Naive thymus-derived CD4-positive, alpha-beta T cell (primary cell): ENCODE measurements around the gene AZU1. TPM values are rescaled to one million over a fixed set of nuclear protein-coding genes. Genes with fewer than 3 reads are reported as not detected.

Source experiments
- ATAC-seq: fragments of 150-1000 bp; cut with Tn5 transposase; 2 replicates; pipeline ENCODE4 v1.10.0; 2021; ENCODE audit warnings: mild to moderate bottlenecking, moderate library complexity
- CTCF ChIA-PET: fragments of 350-600 bp; sonication (Branson Sonifier 250); formaldehyde crosslinking; loops from one replicate; lab custom pipeline; 2021; ENCODE audit warnings: antibody characterized with exemption; lab: Charles Lee
- POLR2A ChIA-PET: fragments of 350-600 bp; sonication (Branson Sonifier 250); formaldehyde crosslinking; loops from one replicate; lab custom pipeline; 2021; ENCODE audit warnings: antibody characterized with exemption, inconsistent platforms; lab: Charles Lee
- DNase-seq, 9 donors: peaks; one replicate each; pipeline versions ENCODE4 v3.0.0 to v3.0.0-alpha.2; 2020 to 2022; ENCODE audit warnings: mixed read lengths in 1 of 9
- H3K27ac ChIP-seq: one replicate; pipeline ENCODE4 v1.7.0; 2013; ENCODE audit warnings: mild to moderate bottlenecking, low read depth, low read length, moderate library complexity
- H3K27me3 ChIP-seq, 2 donors: one replicate each; pipeline ENCODE4 v1.7.0; 2013; ENCODE audit warnings: low read length in 2 of 2, mild to moderate bottlenecking in 2 of 2, moderate library complexity in 2 of 2; ENCODE audit not compliant: control insufficient read depth in 2 of 2, insufficient read depth in 2 of 2
- H3K36me3 ChIP-seq, 3 experiments: 1 replicate in 2 of 3; 2 replicates in 1 of 3; pipeline ENCODE4 v1.7.0; 2013; ENCODE audit warnings: low read length in 3 of 3, mild to moderate bottlenecking in 3 of 3, moderate library complexity in 1 of 3; ENCODE audit not compliant: insufficient read depth in 3 of 3, control insufficient read depth in 2 of 3
- H3K4me1 ChIP-seq, 2 donors: one replicate each; pipeline ENCODE4 v1.7.0; 2013; ENCODE audit warnings: low read length in 2 of 2, mild to moderate bottlenecking in 2 of 2, moderate library complexity in 1 of 2; ENCODE audit not compliant: control insufficient read depth in 2 of 2, insufficient read depth in 2 of 2
- H3K4me3 ChIP-seq: 2 replicates; pipeline ENCODE4 v1.7.0; 2013; ENCODE audit warnings: mild to moderate bottlenecking, low read length
- H3K9me3 ChIP-seq, 3 experiments: 1 replicate in 2 of 3; 2 replicates in 1 of 3; pipeline ENCODE4 v1.7.0; 2013; ENCODE audit warnings: low read length in 3 of 3; ENCODE audit not compliant: control insufficient read depth in 2 of 3
- H3K27ac Mint-ChIP-seq, 9 donors: one replicate each; pipeline ENCODE4 v1.8.0; 2020 to 2022; ENCODE audit warnings: mixed read lengths in 9 of 9, mild to moderate bottlenecking in 8 of 9, moderate library complexity in 5 of 9, inconsistent platforms in 2 of 9
- H3K27me3 Mint-ChIP-seq, 5 donors: one replicate each; pipeline ENCODE4 v1.8.0; 2021 to 2022; ENCODE audit warnings: mixed read lengths in 5 of 5, mild to moderate bottlenecking in 1 of 5
- H3K36me3 Mint-ChIP-seq, 5 donors: one replicate each; pipeline ENCODE4 v1.8.0; 2020 to 2022; ENCODE audit warnings: mixed read lengths in 5 of 5, mild to moderate bottlenecking in 3 of 5, inconsistent platforms in 1 of 5
- H3K4me1 Mint-ChIP-seq, 7 donors: one replicate each; pipeline ENCODE4 v1.8.0; 2020 to 2022; ENCODE audit warnings: mixed read lengths in 7 of 7, mild to moderate bottlenecking in 3 of 7, inconsistent platforms in 1 of 7
- H3K4me3 Mint-ChIP-seq, 10 donors: one replicate each; pipeline ENCODE4 v1.8.0; 2020 to 2022; ENCODE audit warnings: mild to moderate bottlenecking in 10 of 10, mixed read lengths in 10 of 10, moderate library complexity in 6 of 10, inconsistent platforms in 2 of 10
- H3K9me3 Mint-ChIP-seq, 11 donors: one replicate each; pipeline ENCODE4 v1.8.0; 2020 to 2022; ENCODE audit warnings: mixed read lengths in 11 of 11, mild to moderate bottlenecking in 4 of 11, inconsistent platforms in 1 of 11, moderate library complexity in 1 of 11
- intact Hi-C, 2 donors: fragments of 100-400 bp; cut with micrococcal nuclease; formaldehyde crosslinking; loops; one replicate each; pipeline ENCODE4 v1.15.1; 2023
- polyA plus RNA-seq, 2 donors: library from polyadenylated mRNA; unstranded; fragments of 300-500 nt; fragmentation: Illumina TruSeq; gene quantifications; one replicate each; pipeline ENCODE4 v1.2.3, GENCODE V29; 2021
- total RNA-seq, 6 experiments: library from RNA in 5 of 6; stranded (reverse) in 5 of 6; gene quantifications; 1 replicate in 5 of 6; 2 replicates in 1 of 6; pipeline ENCODE4 v1.2.3 and lab custom pipeline; 2021 to 2026

Gene AZU1
- total and polyA plus RNA-seq, 7 experiments from 2014 or later: 0.64 to 4.1 TPM; not detected in 5

DNA sequence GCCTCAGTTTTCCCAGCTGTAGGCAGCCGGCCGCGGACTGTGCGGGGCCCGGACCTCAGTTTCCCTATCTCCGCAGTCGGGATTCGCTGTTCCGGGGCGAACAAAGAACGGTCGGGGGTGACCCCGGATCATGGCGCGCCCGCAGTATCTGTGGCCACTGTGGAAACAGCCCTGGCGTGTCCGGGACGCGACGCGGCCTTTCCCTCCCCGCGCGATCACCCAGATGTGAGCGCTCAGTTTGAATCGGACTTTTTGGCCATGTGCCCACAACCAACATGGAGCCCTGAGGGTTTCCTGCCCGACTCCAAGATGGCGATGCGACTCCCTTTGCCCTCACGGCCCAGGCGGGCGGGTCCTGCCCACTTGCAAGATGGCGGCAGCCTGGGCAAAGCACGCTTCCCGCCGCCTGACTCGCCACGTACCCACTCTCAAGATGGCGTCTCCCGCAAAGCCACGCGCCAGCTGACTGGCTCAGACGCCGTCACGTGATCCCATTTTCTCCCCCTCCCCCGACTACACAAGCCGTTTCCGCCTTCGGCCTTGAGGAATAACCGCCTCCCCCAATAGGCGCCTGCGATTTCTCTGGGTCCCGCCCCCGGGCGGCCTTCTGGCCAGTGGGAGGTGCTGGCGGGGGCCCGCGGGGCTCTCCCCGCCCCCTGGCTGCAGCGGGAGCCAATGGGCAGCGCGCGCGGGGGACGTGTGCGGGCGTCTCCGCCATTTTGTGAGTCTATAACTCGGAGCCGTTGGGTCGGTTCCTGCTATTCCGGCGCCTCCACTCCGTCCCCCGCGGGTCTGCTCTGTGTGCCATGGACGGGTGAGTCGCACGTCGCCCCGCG lies 30.7 kb upstream of the AZU1 start, which contains the start of gene PTBP1:
Gene PTBP1, plus strand, starts transcription at position 761 of the 836 bp plus-strand sequence. Its CDS starts 46 bp downstream, at position 807.
- Mint-ChIP-seq H3K4me3 (peak within 1 kb of the TSS; percentile 86 to 97 (median 94)), H3K27ac (peak within 1 kb of the TSS; percentile 85 to 97 (median 92)), H3K9me3 (peaks cover 0 to 4% (median 0%) of the 10 kb centered on the region in 11 donors), H3K4me1 (peaks cover 26 to 36% (median 32%) of the 10 kb centered on the region in 7 donors), H3K27me3 (peaks cover 0 to 2% (median 0%) of the 10 kb centered on the region in 5 donors), H3K36me3 (peaks cover 0 to 18% (median 0%) of the 10 kb centered on the region in 5 donors)
- ATAC-seq (peak; percentile 91), DNase-seq (peak; percentile 94 to 100 (median 100))
- Histone ChIP-seq H3K4me1 (peaks cover 29 to 31% of the 10 kb centered on the region in 2 donors), H3K36me3 (peaks cover 0 to 11% (median 0%) of the 10 kb centered on the region in 3 experiments), H3K27ac (peak within 1 kb of the TSS; percentile 78), H3K27me3 (no peaks in the 10 kb centered on the region), H3K9me3 (no peaks in the 10 kb centered on the region), H3K4me3 (peak within 1 kb of the TSS; percentile 78)
- ChIA-PET CTCF (no interaction called here), POLR2A (interaction anchor here (0.6 to 1.4 kb wide), 5 partner anchors 76 to 136 kb away, joined by 3 to 4 read pairs (median 3); no protein-coding TSS in a partner anchor)
- intact Hi-C loops: loop anchor here (1.0 to 10.0 kb wide), 20 partner anchors 26 to 855 kb away; partner anchors contain the start of genes BSG (in 2 of the 2), DAZAP1 (in 2 of the 2), POLRMT (in 2 of the 2) and RNF126 (in 2 of the 2)

DNA sequence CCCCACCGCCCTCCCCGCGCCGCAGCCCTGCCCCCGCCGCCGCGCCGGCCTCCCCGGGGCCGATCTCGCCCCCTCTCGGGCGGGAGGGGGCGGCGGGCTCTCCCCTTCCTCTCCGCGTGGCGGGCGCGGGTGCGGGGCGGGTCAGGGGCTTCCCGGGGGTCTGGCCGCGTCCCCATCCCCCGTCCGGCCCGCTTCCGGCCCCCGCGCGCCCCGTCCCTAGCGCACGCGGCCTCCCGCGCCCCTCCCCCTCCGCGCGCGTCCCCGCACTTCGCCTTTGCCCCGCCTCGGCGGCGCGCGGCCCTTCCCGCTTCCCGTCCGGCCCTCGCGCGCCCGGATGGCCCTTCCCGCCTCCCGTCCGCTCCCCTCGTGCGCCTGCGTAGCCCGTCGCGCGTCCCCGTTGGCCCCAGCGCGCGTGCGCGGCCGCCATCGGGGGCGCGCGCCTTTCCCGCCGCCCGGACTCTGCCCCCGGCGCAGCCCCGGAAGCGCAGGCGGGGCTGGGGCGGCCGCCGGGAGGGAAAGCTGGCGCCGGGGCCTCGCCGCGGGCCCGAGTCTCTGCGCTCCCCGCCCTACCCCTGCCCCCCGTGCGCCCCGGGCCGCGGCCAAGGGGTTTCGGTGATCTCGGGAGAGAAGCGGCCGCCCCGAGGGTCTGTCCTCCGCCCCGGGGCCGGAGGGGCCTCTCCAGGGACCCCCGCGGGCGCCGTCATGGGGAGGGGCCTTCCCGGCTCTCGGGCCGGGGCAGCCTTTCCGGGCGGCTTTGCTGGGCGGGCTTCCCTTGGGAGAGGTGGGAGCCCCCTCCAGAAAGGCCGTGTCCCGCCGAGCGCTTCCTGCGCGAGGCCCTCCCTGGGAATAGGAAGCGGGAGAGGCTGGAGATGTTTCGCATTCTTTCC lies 29.9 kb upstream of the AZU1 start:
- no peaks in the 10 kb centered on the region for H3K9me3 ChIP-seq
- H3K4me1 ChIP-seq: peaks cover 37 to 39% of the 10 kb centered on the region in 2 donors
- H3K27ac ChIP-seq: peak overlapping the region; percentile 78
- H3K4me1 Mint-ChIP-seq: peaks cover 33 to 44% (median 39%) of the 10 kb centered on the region in 7 donors
- no peaks in the 10 kb centered on the region for H3K27me3 ChIP-seq
- H3K27me3 Mint-ChIP-seq: peaks cover 0 to 2% (median 0%) of the 10 kb centered on the region in 5 donors
- intact Hi-C loops: loop anchor here (1.0 to 10.0 kb wide), 20 partner anchors 27 to 855 kb away; partner anchors contain the start of genes BSG (in 2 of the 2), DAZAP1 (in 2 of the 2), POLRMT (in 2 of the 2) and RNF126 (in 2 of the 2)
- peaks cover 0 to 18% (median 0%) of the 10 kb centered on the region in 3 experiments for H3K36me3 ChIP-seq
- ChIA-PET CTCF (no interaction called here), POLR2A (interaction anchor here (1.0 to 1.5 kb wide), 6 partner anchors 22 to 469 kb away, joined by 3 to 4 read pairs (median 3); no protein-coding TSS in a partner anchor)
- peak; percentile 46 for ATAC-seq
- peak overlapping the region; percentile 78 for H3K4me3 ChIP-seq
- peaks cover 0 to 18% (median 0%) of the 10 kb centered on the region in 5 donors for H3K36me3 Mint-ChIP-seq
- DNase-seq: peak; percentile 78 to 96 (median 89)
- H3K27ac Mint-ChIP-seq: peak overlapping the region; percentile 85 to 97 (median 92)
- H3K4me3 Mint-ChIP-seq: peak overlapping the region; percentile 86 to 96 (median 92)
- H3K9me3 Mint-ChIP-seq: peaks cover 0 to 4% (median 0%) of the 10 kb centered on the region in 11 donors

DNA sequence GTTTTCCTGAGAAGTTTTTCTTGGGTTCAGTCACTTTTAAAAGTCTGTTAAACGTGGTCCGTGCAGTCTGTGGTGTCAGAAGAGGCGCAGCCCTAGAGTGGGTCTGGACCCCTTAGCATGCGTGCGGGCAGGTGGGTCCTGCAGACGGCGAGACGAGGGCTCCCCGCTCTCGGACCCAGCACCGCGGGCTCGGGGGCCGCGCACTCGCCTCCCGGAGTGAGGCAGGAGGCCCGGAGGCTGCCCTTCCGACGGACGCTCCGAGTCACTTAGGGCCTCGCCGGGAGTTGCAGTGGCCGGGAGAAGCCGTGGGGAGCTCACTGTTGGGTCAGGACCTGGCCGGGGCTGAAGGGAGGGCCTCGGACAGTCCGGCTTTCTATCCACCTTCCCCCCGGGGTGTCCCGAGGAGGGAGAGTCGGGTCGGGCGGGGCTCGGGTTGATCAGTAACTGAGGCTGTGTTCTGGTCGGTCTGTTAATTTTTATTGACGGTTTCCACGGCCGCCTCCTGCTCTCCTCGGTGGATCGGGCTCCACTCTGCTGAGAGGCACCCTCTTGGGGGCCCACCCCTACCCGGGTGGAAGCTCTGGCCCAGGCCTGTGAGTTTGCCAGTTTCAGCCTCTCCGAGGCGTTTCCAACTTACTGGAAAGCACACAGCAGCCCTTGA lies 29.1 kb upstream of the AZU1 start:
- ChIA-PET CTCF (no interaction called here), POLR2A (interaction anchor here (1.0 to 1.5 kb wide), 4 partner anchors 21 to 468 kb away, joined by 3 read pairs; no protein-coding TSS in a partner anchor)
- Mint-ChIP-seq H3K4me1 (peaks cover 34 to 52% (median 40%) of the 10 kb centered on the region in 7 donors), H3K27ac (peak overlapping the region; percentile 86 to 97 (median 92)), H3K27me3 (peaks cover 0 to 2% (median 0%) of the 10 kb centered on the region in 5 donors), H3K36me3 (peaks cover 0 to 20% (median 0%) of the 10 kb centered on the region in 5 donors), H3K4me3 (peak overlapping the region; percentile 73 to 93 (median 91)), H3K9me3 (peaks cover 0 to 4% (median 0%) of the 10 kb centered on the region in 11 donors)
- H3K27me3 ChIP-seq: no peaks in the 10 kb centered on the region
- DNase-seq: peak in 3 of 9 donors; percentile 30 to 51 (median 45)
- H3K4me1 ChIP-seq: peaks cover 38 to 46% of the 10 kb centered on the region in 2 donors
- H3K36me3 ChIP-seq: peaks cover 0 to 26% (median 1%) of the 10 kb centered on the region in 3 experiments
- no peak for ATAC-seq
- H3K4me3 ChIP-seq: peak overlapping the region; percentile 78
- H3K27ac ChIP-seq: peak overlapping the region; percentile 78
- H3K9me3 ChIP-seq: no peaks in the 10 kb centered on the region
- intact Hi-C loops: loop anchor here (5.0 to 10.0 kb wide), 3 partner anchors 446 to 854 kb away; partner anchors contain the start of genes ATP5F1D (in 1 of the 2), CIRBP (in 1 of the 2), MIDN (in 1 of the 2) and TCF3 (in 1 of the 2)

DNA sequence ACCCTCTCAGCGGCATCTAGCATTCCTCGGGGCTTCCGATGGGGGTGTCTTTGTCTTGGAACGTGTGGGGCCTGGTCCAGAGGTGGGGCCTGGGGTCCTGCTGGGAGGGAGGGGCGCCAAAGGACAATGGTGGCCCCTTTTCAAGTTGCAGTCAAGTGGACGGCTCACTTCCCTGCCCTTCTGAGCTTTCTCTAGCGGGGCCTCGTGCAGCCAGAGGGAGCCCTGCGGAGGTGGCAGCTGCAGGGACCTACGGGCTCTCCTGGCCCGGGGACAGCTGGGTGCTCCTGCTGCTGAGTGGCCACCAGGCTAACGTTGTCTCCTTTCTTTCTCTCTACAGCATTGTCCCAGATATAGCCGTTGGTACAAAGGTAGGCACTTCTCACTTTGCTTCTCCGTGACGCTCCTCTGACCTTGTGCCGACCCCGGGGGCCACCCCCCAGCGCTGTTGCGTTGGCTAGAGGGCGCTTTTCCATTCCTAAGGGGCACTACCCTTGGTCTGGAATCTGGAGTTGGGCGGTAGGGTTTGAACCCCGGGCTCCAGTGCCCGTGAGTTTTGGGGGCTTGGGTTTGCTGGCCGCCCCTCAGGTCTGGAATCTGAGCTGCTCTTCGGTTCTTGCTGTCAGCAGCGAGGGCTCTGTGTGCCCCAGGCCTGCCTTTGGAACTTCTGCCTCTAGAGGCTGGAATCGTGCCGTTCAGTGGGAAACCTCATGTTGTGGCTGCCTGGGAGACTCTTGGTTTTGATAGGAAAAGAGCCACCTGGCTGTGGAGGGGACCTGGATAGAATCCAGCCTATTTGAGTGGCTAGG lies 28.4 kb upstream of the AZU1 start:
- H3K36me3 ChIP-seq: peaks cover 0 to 33% (median 8%) of the 10 kb centered on the region in 3 experiments
- H3K27me3 Mint-ChIP-seq: peaks cover 0 to 2% (median 0%) of the 10 kb centered on the region in 5 donors
- no peak for ATAC-seq
- H3K4me1 Mint-ChIP-seq: peaks cover 34 to 55% (median 44%) of the 10 kb centered on the region in 7 donors
- H3K27ac Mint-ChIP-seq: peak overlapping the region; percentile 81 to 95 (median 91)
- H3K27me3 ChIP-seq: no peaks in the 10 kb centered on the region
- H3K9me3 Mint-ChIP-seq: peaks cover 0 to 4% (median 0%) of the 10 kb centered on the region in 11 donors
- intact Hi-C loops: loop anchor here (5.0 to 10.0 kb wide), 3 partner anchors 446 to 853 kb away; partner anchors contain the start of genes ATP5F1D (in 1 of the 2), CIRBP (in 1 of the 2), MIDN (in 1 of the 2) and TCF3 (in 1 of the 2)
- DNase-seq: peak in 3 of 9 donors; percentile 37 to 46 (median 39)
- H3K27ac ChIP-seq: peak overlapping the region; percentile 78
- ChIA-PET POLR2A (interaction anchor here (1.1 to 1.5 kb wide), 3 partner anchors 21 to 467 kb away, joined by 3 read pairs; no protein-coding TSS in a partner anchor), CTCF (interaction anchor here (0.6 kb wide), 1 partner anchor 57 kb away, joined by 3 read pairs; no protein-coding TSS in a partner anchor)
- H3K4me1 ChIP-seq: peaks cover 38 to 46% of the 10 kb centered on the region in 2 donors
- H3K4me3 Mint-ChIP-seq: peak overlapping the region; percentile 73 to 93 (median 89)
- peaks cover 0 to 20% (median 0%) of the 10 kb centered on the region in 5 donors for H3K36me3 Mint-ChIP-seq
- H3K4me3 ChIP-seq: peak overlapping the region; percentile 78
- H3K9me3 ChIP-seq: no peaks in the 10 kb centered on the region
